PC-9 (cell line): ENCODE results near the gene IP6K3. TPM values are rescaled to one million over a fixed set of nuclear protein-coding genes. Genes with fewer than 3 reads are reported as not detected.
A peak's percentile ranks its signal among the peaks of the same experiment; 100 is the strongest.

ENCODE experiments used
- BruUV-seq: library from RNA; stranded (reverse); fragments of 400-500 nt; replicated peaks from 2 replicates; lab custom pipeline; 2021; lab: Mats Ljungman, UMichigan
- CTCF ChIA-PET: fragments of 300-600 bp; sonication (Branson Sonifier 250); formaldehyde crosslinking; loops from one replicate; lab custom pipeline; 2022; ENCODE audit warnings: antibody characterized with exemption; lab: Charles Lee
- POLR2A ChIA-PET: fragments of 300-600 bp; sonication (Branson Sonifier 250); formaldehyde crosslinking; loops from one replicate; lab custom pipeline; 2022; ENCODE audit warnings: antibody characterized with exemption; ENCODE audit not compliant: unreplicated experiment; lab: Charles Lee
- DNase-seq, 2 experiments: peaks; one replicate each; pipeline versions ENCODE4 v3.0.0 to v3.0.0-alpha.2; 2015 to 2022; ENCODE audit warnings: mixed read lengths in 1 of 2
- H2AFZ ChIP-seq: fragments of 200-600 bp; sonication (generic); 2 replicates; pipeline ENCODE4 v1.8.1; 2017; ENCODE audit warnings: antibody characterized with exemption
- H3F3A ChIP-seq: fragments of 200-600 bp; sonication (generic); 2 replicates; pipeline ENCODE4 v1.8.1; 2017; ENCODE audit warnings: antibody characterized with exemption, mild to moderate bottlenecking, low read depth; ENCODE audit not compliant: insufficient read depth
- H3K27ac ChIP-seq: fragments of 200-600 bp; sonication (generic); 2 replicates; pipeline ENCODE4 v1.6.1; 2016; ENCODE audit warnings: mixed run types
- H3K27me3 ChIP-seq: fragments of 200-600 bp; sonication (generic); 2 replicates; pipeline ENCODE4 v1.6.1; 2016; ENCODE audit warnings: low read depth, mixed run types; ENCODE audit not compliant: insufficient read depth
- H3K36me3 ChIP-seq: fragments of 200-600 bp; sonication (generic); 2 replicates; pipeline ENCODE4 v1.6.1; 2016; ENCODE audit warnings: low read depth, mixed run types
- H3K4me1 ChIP-seq: fragments of 200-600 bp; sonication (generic); replicated peaks from 2 replicates; pipeline ENCODE4 v1.6.1; 2016; ENCODE audit warnings: mixed run types; ENCODE audit not compliant: insufficient read depth
- H3K4me2 ChIP-seq: fragments of 200-600 bp; sonication (generic); 2 replicates; pipeline ENCODE4 v1.6.1; 2017; ENCODE audit warnings: mixed run types
- H3K4me3 ChIP-seq: fragments of 200-600 bp; sonication (generic); 2 replicates; pipeline ENCODE4 v1.6.1; 2016; ENCODE audit warnings: mixed run types
- H3K79me2 ChIP-seq: fragments of 200-600 bp; sonication (generic); 2 replicates; pipeline ENCODE4 v1.6.1; 2017; ENCODE audit warnings: low read depth, mixed run types
- H3K9me2 ChIP-seq: fragments of 200-600 bp; sonication (generic); 2 replicates; pipeline ENCODE4 v1.8.1; 2017; ENCODE audit warnings: mild to moderate bottlenecking; ENCODE audit not compliant: insufficient read depth
- H3K9me3 ChIP-seq: fragments of 200-600 bp; sonication (generic); 2 replicates; pipeline ENCODE4 v1.8.1; 2016; ENCODE audit warnings: low read depth; ENCODE audit not compliant: insufficient read depth
- H4K20me1 ChIP-seq: fragments of 200-600 bp; sonication (generic); 2 replicates; pipeline ENCODE4 v1.8.1; 2017; ENCODE audit not compliant: insufficient read depth
- EZH2 ChIP-seq: fragments of 200-600 bp; sonication (generic); IDR thresholded peaks from 2 replicates; pipeline ENCODE4 v1.8.0; 2017; ENCODE audit warnings: antibody characterized with exemption, low read depth
- intact Hi-C: fragments of 100-400 bp; cut with micrococcal nuclease; formaldehyde crosslinking; loops from one replicate; pipeline ENCODE4 v1.10.0; 2022; ENCODE audit not compliant: unreplicated experiment
- total RNA-seq: library from RNA; stranded (reverse); gene quantifications from 2 replicates; pipeline ENCODE4 v1.2.3, GENCODE V29; 2021
- TF ChIP-seq, protein P1 (sequence below): fragments of 200-600 bp; sonication (generic); conservative IDR thresholded peaks from 2 replicates; pipeline ENCODE4 v1.6.1; 2017; ENCODE audit warnings: mixed run types, antibody characterized with exemption, mild to moderate bottlenecking, moderate library complexity

The IP6K3 gene
- total RNA-seq, 1 experiment from 2014 or later: not detected

DNA sequence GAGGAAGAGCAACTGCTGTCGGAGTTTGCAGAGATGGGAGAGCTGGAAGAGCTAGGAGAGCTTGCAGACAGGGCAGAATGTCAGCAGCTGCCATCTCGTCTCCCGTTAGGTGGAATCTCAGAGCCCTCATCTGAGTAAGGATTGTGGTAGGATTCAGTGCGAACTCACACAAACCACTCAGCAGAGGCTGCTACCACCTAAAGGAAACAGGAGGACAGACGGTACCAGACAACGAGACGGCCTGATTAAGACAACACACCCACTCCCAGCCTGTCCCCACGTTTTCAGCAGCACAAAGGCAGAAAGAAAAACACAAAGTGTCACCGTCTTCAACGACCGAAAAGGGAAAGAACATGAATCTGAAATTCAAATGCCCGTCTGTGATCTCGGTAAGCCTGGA, 38.1 kb upstream of the IP6K3 start:
- no peak overlapping the region for H3K27ac ChIP-seq
- H3K36me3 ChIP-seq: peaks cover 24% of the 10 kb centered on the region
- DNase-seq: no peak
- TF ChIP-seq, protein P1, sequence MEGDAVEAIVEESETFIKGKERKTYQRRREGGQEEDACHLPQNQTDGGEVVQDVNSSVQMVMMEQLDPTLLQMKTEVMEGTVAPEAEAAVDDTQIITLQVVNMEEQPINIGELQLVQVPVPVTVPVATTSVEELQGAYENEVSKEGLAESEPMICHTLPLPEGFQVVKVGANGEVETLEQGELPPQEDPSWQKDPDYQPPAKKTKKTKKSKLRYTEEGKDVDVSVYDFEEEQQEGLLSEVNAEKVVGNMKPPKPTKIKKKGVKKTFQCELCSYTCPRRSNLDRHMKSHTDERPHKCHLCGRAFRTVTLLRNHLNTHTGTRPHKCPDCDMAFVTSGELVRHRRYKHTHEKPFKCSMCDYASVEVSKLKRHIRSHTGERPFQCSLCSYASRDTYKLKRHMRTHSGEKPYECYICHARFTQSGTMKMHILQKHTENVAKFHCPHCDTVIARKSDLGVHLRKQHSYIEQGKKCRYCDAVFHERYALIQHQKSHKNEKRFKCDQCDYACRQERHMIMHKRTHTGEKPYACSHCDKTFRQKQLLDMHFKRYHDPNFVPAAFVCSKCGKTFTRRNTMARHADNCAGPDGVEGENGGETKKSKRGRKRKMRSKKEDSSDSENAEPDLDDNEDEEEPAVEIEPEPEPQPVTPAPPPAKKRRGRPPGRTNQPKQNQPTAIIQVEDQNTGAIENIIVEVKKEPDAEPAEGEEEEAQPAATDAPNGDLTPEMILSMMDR: no peak
- TF ChIP-seq EZH2: no peak
- H3K4me1 ChIP-seq: peaks cover 50% of the 10 kb centered on the region
- H3K4me3 ChIP-seq: no peak overlapping the region
- ChIA-PET POLR2A (no interaction called here), CTCF (no interaction called here)
- H3F3A ChIP-seq: peaks cover 30% of the 10 kb centered on the region
- H3K79me2 ChIP-seq: peaks cover 43% of the 10 kb centered on the region
- no peaks in the 10 kb centered on the region for H3K27me3 ChIP-seq
- no peaks in the 10 kb centered on the region for H3K9me3 ChIP-seq
- no peak overlapping the region for H3K4me2 ChIP-seq
- peaks cover 13% of the 10 kb centered on the region for H4K20me1 ChIP-seq
- no peak overlapping the region for H2AFZ ChIP-seq
- no peaks in the 10 kb centered on the region for H3K9me2 ChIP-seq
- BruUV-seq: no TSS peak
- intact Hi-C loops: loop anchor here (10.0 kb wide), 1 partner anchor 460 kb away; the partner anchor contains the start of gene SMIM29

DNA sequence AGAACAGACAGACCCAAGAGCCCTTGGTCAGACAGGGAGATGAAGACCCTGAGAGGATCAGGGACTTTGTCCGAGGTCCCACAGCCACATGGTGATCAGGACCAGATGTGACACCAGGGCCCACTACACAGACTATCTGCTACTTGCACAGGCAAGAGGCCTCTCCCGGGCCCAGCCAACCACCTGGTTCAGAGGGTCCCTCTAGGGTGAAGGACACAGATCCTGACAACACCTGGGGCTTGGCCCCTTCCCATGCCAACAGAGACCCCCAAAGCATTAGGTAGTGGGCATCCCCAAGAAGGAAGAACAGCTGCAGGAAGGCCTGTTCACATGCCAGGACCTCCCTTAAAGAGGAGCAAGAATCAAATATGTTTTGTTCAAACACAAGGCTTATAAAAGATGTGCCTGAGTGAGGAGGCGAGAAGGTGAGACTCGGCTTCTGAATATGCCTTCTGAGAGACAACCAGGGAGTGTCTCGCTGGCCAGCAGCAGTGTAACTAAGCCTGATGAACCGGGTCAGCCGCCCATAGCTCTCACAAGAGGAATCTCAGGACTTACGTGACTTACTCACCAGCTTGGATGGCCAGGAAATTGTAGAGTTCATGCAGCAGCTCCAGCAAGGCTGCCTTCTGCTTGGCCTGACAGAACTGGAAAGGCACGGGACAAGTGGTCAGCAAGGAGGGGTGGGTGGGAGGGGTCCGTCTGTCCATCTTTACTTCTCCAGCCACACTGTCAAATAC, 37.2 kb upstream of the IP6K3 start:
- Histone ChIP-seq H3K79me2 (peaks cover 43% of the 10 kb centered on the region), H3K36me3 (peaks cover 32% of the 10 kb centered on the region), H3F3A (peaks cover 30% of the 10 kb centered on the region), H2AFZ (no peak overlapping the region), H4K20me1 (peaks cover 13% of the 10 kb centered on the region), H3K4me2 (no peak overlapping the region), H3K4me1 (peaks cover 44% of the 10 kb centered on the region), H3K27ac (no peak overlapping the region), H3K9me2 (no peaks in the 10 kb centered on the region), H3K4me3 (no peak overlapping the region), H3K9me3 (no peaks in the 10 kb centered on the region), H3K27me3 (no peaks in the 10 kb centered on the region)
- no TSS peak for BruUV-seq
- ChIA-PET POLR2A (no interaction called here), CTCF (no interaction called here)
- TF ChIP-seq, protein P1: no peak
- TF ChIP-seq EZH2: no peak
- intact Hi-C loops: loop anchor here (10.0 kb wide), 1 partner anchor 461 kb away; the partner anchor contains the start of gene SMIM29
- DNase-seq: no peak

DNA sequence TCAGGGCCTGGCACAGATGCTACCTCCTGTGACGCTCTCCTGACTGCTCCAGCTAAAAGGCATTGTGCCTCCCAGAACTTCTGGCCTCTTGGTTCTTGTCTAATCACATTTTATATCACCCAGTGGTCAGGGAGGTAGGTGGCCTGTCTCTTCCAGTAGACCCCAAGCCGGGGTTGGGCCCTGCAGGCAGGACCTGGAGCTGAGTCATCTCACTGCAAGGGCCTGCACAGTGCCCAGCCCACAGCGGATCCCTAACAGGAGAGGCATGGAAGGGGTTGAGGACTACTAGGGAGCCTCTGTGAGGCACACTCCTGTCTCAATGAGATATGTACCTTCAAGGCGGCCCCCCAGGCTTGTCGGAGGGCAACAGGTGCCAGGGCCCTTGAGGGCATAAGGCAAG, 35.9 kb upstream of the IP6K3 start:
- Histone ChIP-seq H3K9me2 (no peaks in the 10 kb centered on the region), H3K27ac (peak overlapping the region; percentile 53), H3K36me3 (peaks cover 38% of the 10 kb centered on the region), H3K27me3 (no peaks in the 10 kb centered on the region), H3K4me1 (peaks cover 41% of the 10 kb centered on the region), H3K4me2 (peak overlapping the region; percentile 49; the same call in 1 of the 2 replicates), H2AFZ (no peak overlapping the region), H3K9me3 (no peaks in the 10 kb centered on the region), H4K20me1 (peaks cover 10% of the 10 kb centered on the region), H3K79me2 (peaks cover 35% of the 10 kb centered on the region), H3F3A (peaks cover 25% of the 10 kb centered on the region), H3K4me3 (no peak overlapping the region)
- BruUV-seq: no TSS peak
- no peak for DNase-seq
- TF ChIP-seq EZH2: no peak
- intact Hi-C loops: loop anchor here (10.0 kb wide), 1 partner anchor 462 kb away; the partner anchor contains the start of gene SMIM29
- ChIA-PET POLR2A (interaction anchor here (0.5 kb wide), 1 partner anchor 251 kb away, joined by 11 read pairs; no protein-coding TSS in a partner anchor), CTCF (no interaction called here)
